ENCODE measurements around the gene HTRA3. TPM values are rescaled to one million over a fixed set of nuclear protein-coding genes. Genes with fewer than 3 reads are reported as not detected.

The HTRA3 gene
- total and polyA plus RNA-seq, 2 experiments from 2014 or later, result 1.3 to 3.6 TPM

- TF ChIP-seq REST (IDR thresholded peaks at IDR 0.05; ENCODE audit: unreplicated experiment) (no peak), POLR2AphosphoS5 (IDR thresholded peaks at IDR 0.05; ENCODE audit: low read depth) (no peak), ETS1 (IDR thresholded peaks at IDR 0.05) (no peak), EZH2phosphoT487 (IDR thresholded peaks at IDR 0.05; ENCODE audit: unreplicated experiment) (no peak), ZNF114 (CRISPR knock-in tag; IDR thresholded peaks at IDR 0.05) (no peak), ZNF331 (CRISPR knock-in tag; IDR thresholded peaks at IDR 0.05; ENCODE audit: low read depth) (no peak), STAT1 (IDR thresholded peaks at IDR 0.05; ENCODE audit: unreplicated experiment) (no peak), CTCF (conservative IDR thresholded peaks at IDR 0.05; ENCODE audit: low read depth in 2 of 2) (no peak), NANOG (IDR thresholded peaks at IDR 0.05; ENCODE audit: borderline replicate concordance) (no peak), CREB1 (CRISPR knock-in tag; IDR thresholded peaks at IDR 0.05; ENCODE audit: low read depth) (no peak)
Measured at GRCh38 chr4:8257854-8258253, 11.7 kb upstream of the HTRA3 start (continued).

- Mint-ChIP-seq H3K9me3 (peaks cover 3% of the 10 kb centered on the region; the same call in 2 of the 3 replicates), H3K36me3 (ENCODE audit: low read depth) (no peaks in the 10 kb centered on the region), H3K27me3 (ENCODE audit: insufficient read depth, low read depth, poor library complexity) (peaks cover 13% of the 10 kb centered on the region), H3K4me1 (peaks cover 5% of the 10 kb centered on the region), H3K4me3 (no peak overlapping the region), H3K27ac (no peak overlapping the region)
- Histone ChIP-seq H3K27me3 (ENCODE audit: insufficient read depth) (no peaks in the 10 kb centered on the region), H3K4me3 (no peak overlapping the region), H4K20me1 (replicated peaks; ENCODE audit: insufficient read depth) (no peaks in the 10 kb centered on the region), H3F3A (replicated peaks; ENCODE audit: low read depth) (no peaks in the 10 kb centered on the region), H3K36me3 (ENCODE audit: insufficient read depth) (no peaks in the 10 kb centered on the region), H3K9me2 (ENCODE audit: insufficient read depth) (no peaks in the 10 kb centered on the region), H3K4me2 (no peak overlapping the region), H3K4me1 (ENCODE audit: insufficient read depth) (no peaks in the 10 kb centered on the region), H3K27ac (ENCODE audit: low read depth) (no peak overlapping the region), H3K79me2 (replicated peaks; ENCODE audit: insufficient read depth) (no peaks in the 10 kb centered on the region), H2AFZ (no peak overlapping the region)
- TF ChIP-seq EZH2 (IDR thresholded peaks at IDR 0.05; ENCODE audit: low read depth, unreplicated experiment), result no peak
- TF ChIP-seq EZH2phosphoT487 (IDR thresholded peaks at IDR 0.05; ENCODE audit: unreplicated experiment), result no peak
- no peak for TF ChIP-seq ETS1 (IDR thresholded peaks at IDR 0.05)
- TF ChIP-seq CTCF (conservative IDR thresholded peaks at IDR 0.05; ENCODE audit: low read depth in 2 of 2), result no peak
- no peak for TF ChIP-seq ZNF331 (CRISPR knock-in tag; IDR thresholded peaks at IDR 0.05; ENCODE audit: low read depth)
- no peak for ATAC-seq
- DNase-seq (ENCODE audit: low spot score), result no peak
Measured at GRCh38 chr4:8258552-8259212, 10.9 kb upstream of the HTRA3 start.
